GM12878 (cell line): ENCODE data around the gene CHRM1. TPM values are rescaled to one million over a fixed set of nuclear protein-coding genes. Genes with fewer than 3 reads are reported as not detected.

Experiments
- E4F1 ChIP-seq: fragments of 450-650 bp; IDR thresholded peaks from 2 replicates; pipeline ENCODE4 v1.6.1; 2018; ENCODE audit warnings: borderline replicate concordance, mild to moderate bottlenecking; ENCODE audit not compliant: partially characterized antibody
- HDAC6 ChIP-seq: fragments of 200-600 bp; sonication (generic); IDR thresholded peaks from one replicate; pipeline ENCODE4 v1.8.0; 2017; ENCODE audit warnings: antibody characterized with exemption; ENCODE audit not compliant: unreplicated experiment
- IRF3 ChIP-seq: fragments of 450-650 bp; IDR thresholded peaks from 2 replicates; pipeline ENCODE4 v1.6.1; 2014; ENCODE audit warnings: mild to moderate bottlenecking
- MEF2A ChIP-seq: IDR thresholded peaks from 2 replicates; pipeline ENCODE4 v1.6.1; 2011; ENCODE audit warnings: low read depth, mild to moderate bottlenecking, low read length, moderate library complexity; ENCODE audit not compliant: insufficient read depth
- PKNOX1 ChIP-seq: fragments of 450-650 bp; IDR thresholded peaks from 2 replicates; pipeline ENCODE4 v1.6.1; 2016; ENCODE audit warnings: mild to moderate bottlenecking
- PML ChIP-seq: IDR thresholded peaks from 2 replicates; pipeline ENCODE4 v1.6.1; 2012; ENCODE audit warnings: low read length, inconsistent platforms
- RCOR1 ChIP-seq: conservative IDR thresholded peaks from 2 replicates; pipeline ENCODE4 v1.6.1; 2012; ENCODE audit warnings: low read depth, low read length, improper control_type of control experiment
- SMARCA5 ChIP-seq: fragments of 450-650 bp; IDR thresholded peaks from 2 replicates; pipeline ENCODE4 v1.6.1; 2017; ENCODE audit warnings: mild to moderate bottlenecking
- TCF12 ChIP-seq: IDR thresholded peaks from 2 replicates; pipeline ENCODE4 v1.6.1; 2011; ENCODE audit warnings: low read depth, mild to moderate bottlenecking, low read length
- ZBTB33 ChIP-seq: fragments of 450-650 bp; IDR thresholded peaks from 2 replicates; pipeline ENCODE4 v1.6.1; 2017; ENCODE audit warnings: mild to moderate bottlenecking
- ZNF217 ChIP-seq: fragments of 450-650 bp; IDR thresholded peaks from 2 replicates; pipeline ENCODE4 v1.6.1; 2017; ENCODE audit warnings: antibody characterized with exemption, mild to moderate bottlenecking
- ZNF592 ChIP-seq: fragments of 450-650 bp; IDR thresholded peaks from 2 replicates; pipeline ENCODE4 v1.6.1; 2017; ENCODE audit warnings: mild to moderate bottlenecking, moderate library complexity
- ZNF687 ChIP-seq: fragments of 450-650 bp; IDR thresholded peaks from 2 replicates; pipeline ENCODE4 v1.6.1; 2017; ENCODE audit warnings: mild to moderate bottlenecking, moderate library complexity
- polyA plus RNA-seq, 11 experiments: library from polyadenylated mRNA; depleted of rRNA in 4 of 11; unstranded in 6 of 11; stranded (reverse) in 5 of 11; fragments of >200 nt; fragmentation: Nextera tagmentation in 4 of 11; fragmentation: Illumina TruSeq in 1 of 11; extraction: Ambion mirVana in 4 of 11; extraction: Trizol in 1 of 11; gene quantifications; 1 replicate in 1 of 11; 2 replicates in 10 of 11; pipeline versions ENCODE4 v1.2.1 to v1.2.3, GENCODE V29; 2011 to 2016; ENCODE audit warnings: inconsistent platforms in 2 of 11, missing spikeins in 2 of 11, low read depth in 1 of 11
- total RNA-seq, 4 experiments: library from RNA; depleted of rRNA in 3 of 4; stranded (reverse); fragments of >200 nt in 3 of 4; fragmentation: Illumina TruSeq in 1 of 4; extraction: Trizol in 1 of 4; gene quantifications; 2 replicates each; pipeline versions ENCODE4 v1.2.1 to v1.2.3, GENCODE V29; 2013 to 2021

The CHRM1 gene
- total and polyA plus RNA-seq, 10 of the 15 experiments (the other 5 are each of a cell fraction or from before 2014, with no cell fraction given), result not detected

- TF ChIP-seq ZBTB33, result 0 out of 2 replicates have a peak, but pooled peaks have one; percentile 12
- peak; percentile 45 for TF ChIP-seq HDAC6
- TF ChIP-seq ZNF687, result peak; percentile 26
- TF ChIP-seq MEF2A, result no peak
- peak; percentile 93 for TF ChIP-seq PML
- TF ChIP-seq ZNF592, result peak; percentile 73; the same call in 1 of the 2 replicates
- peak; percentile 79; the same call in 1 of the 2 replicates for TF ChIP-seq TCF12
- TF ChIP-seq RCOR1, result 0 out of 2 replicates have a peak, but pooled peaks have one; percentile 18
- no peak for TF ChIP-seq E4F1
- peak; percentile 96 for TF ChIP-seq SMARCA5
- TF ChIP-seq PKNOX1, result peak; percentile 46; the same call in 1 of the 2 replicates
- TF ChIP-seq IRF3, result no peak
- no peak for TF ChIP-seq ZNF217
Measured at GRCh38 chr11:62880803-62881578, 40.2 kb downstream of the CHRM1 start, which contains the start of gene SLC3A2 (continued).
